H9 (cell line): ENCODE measurements around the gene CAMK2G. TPM values are rescaled to one million over a fixed set of nuclear protein-coding genes. Genes with fewer than 3 reads are reported as not detected.
"Not testable (repeated sequence)": the region's sequence is repeated elsewhere in the genome, so short reads cannot be mapped to it uniquely, and the experiment has no call there.

Source experiments
- DNase-seq: peaks from one replicate; pipeline ENCODE4 v3.0.0-alpha.2; 2017
- H2AFZ ChIP-seq: one replicate; pipeline ENCODE4 v1.6.1; 2013; ENCODE audit warnings: mild to moderate bottlenecking, low read length, control low read depth, moderate library complexity
- H2AK5ac ChIP-seq: 2 replicates; pipeline ENCODE4 v1.6.1; 2013; ENCODE audit warnings: low read length, control low read depth, mixed read lengths; ENCODE audit not compliant: insufficient read length
- H2BK120ac ChIP-seq: one replicate; pipeline ENCODE4 v1.6.1; 2013; ENCODE audit warnings: low read depth, mild to moderate bottlenecking, low read length, control low read depth, inconsistent platforms; ENCODE audit not compliant: poor library complexity, severe bottlenecking
- H2BK12ac ChIP-seq: 2 replicates; pipeline ENCODE4 v1.6.1; 2013; ENCODE audit warnings: low read length, control low read depth, mixed read lengths, low read depth; ENCODE audit not compliant: insufficient read length
- H2BK15ac ChIP-seq: 2 replicates; pipeline ENCODE4 v1.6.1; 2013; ENCODE audit warnings: low read depth, low read length, control low read depth
- H2BK20ac ChIP-seq: one replicate; pipeline ENCODE4 v1.6.1; 2013; ENCODE audit warnings: low read depth, mild to moderate bottlenecking, low read length, control low read depth, inconsistent platforms; ENCODE audit not compliant: poor library complexity, severe bottlenecking
- H2BK5ac ChIP-seq: 2 replicates; pipeline ENCODE4 v1.6.1; 2013; ENCODE audit warnings: low read length, control low read depth, mixed read lengths; ENCODE audit not compliant: insufficient read length
- H3K14ac ChIP-seq: 2 replicates; pipeline ENCODE4 v1.6.1; 2013; ENCODE audit warnings: low read length, control low read depth; ENCODE audit not compliant: insufficient read depth
- H3K18ac ChIP-seq: 2 replicates; pipeline ENCODE4 v1.6.1; 2013; ENCODE audit warnings: low read depth, mild to moderate bottlenecking, mixed read lengths, low read length, control low read depth; ENCODE audit not compliant: insufficient read length
- H3K23ac ChIP-seq: 2 replicates; pipeline ENCODE4 v1.6.1; 2013; ENCODE audit warnings: low read length, control low read depth, mixed read lengths, low read depth; ENCODE audit not compliant: insufficient read length
- H3K23me2 ChIP-seq: 2 replicates; pipeline ENCODE4 v1.6.1; 2013; ENCODE audit warnings: low read depth, mild to moderate bottlenecking, mixed read lengths, low read length, control low read depth; ENCODE audit not compliant: insufficient read length, poor library complexity, severe bottlenecking
- H3K27ac ChIP-seq: 2 replicates; pipeline ENCODE4 v1.5.1; 2013; ENCODE audit warnings: low read length, control low read depth, mixed read lengths, low read depth; ENCODE audit not compliant: insufficient read length
- H3K27me3 ChIP-seq: 2 replicates; pipeline ENCODE4 v1.6.1; 2013; ENCODE audit warnings: low read length, control low read depth, inconsistent platforms; ENCODE audit not compliant: insufficient read depth
- H3K4ac ChIP-seq: 2 replicates; pipeline ENCODE4 v1.6.1; 2013; ENCODE audit warnings: low read depth, mild to moderate bottlenecking, control low read depth, inconsistent platforms, low read length, moderate library complexity
- H3K4me1 ChIP-seq: 2 replicates; pipeline ENCODE4 v1.6.1; 2013; ENCODE audit warnings: low read length, control low read depth, inconsistent platforms; ENCODE audit not compliant: insufficient read depth
- H3K4me2 ChIP-seq: 2 replicates; pipeline ENCODE4 v1.6.1; 2013; ENCODE audit warnings: low read length, control low read depth, mixed read lengths; ENCODE audit not compliant: insufficient read length, insufficient read depth
- H3K56ac ChIP-seq: 2 replicates; pipeline ENCODE4 v1.6.1; 2013; ENCODE audit warnings: low read depth, mild to moderate bottlenecking, mixed read lengths, low read length, control low read depth; ENCODE audit not compliant: insufficient read length
- H3K79me1 ChIP-seq: 2 replicates; pipeline ENCODE4 v1.6.1; 2013; ENCODE audit warnings: low read depth, mild to moderate bottlenecking, moderate library complexity, low read length, control low read depth, inconsistent platforms; ENCODE audit not compliant: insufficient read depth, poor library complexity, severe bottlenecking
- H3K79me2 ChIP-seq: 2 replicates; pipeline ENCODE4 v1.6.1; 2013; ENCODE audit warnings: low read length, control low read depth, inconsistent platforms; ENCODE audit not compliant: insufficient read depth
- H3K9ac ChIP-seq: 2 replicates; pipeline ENCODE4 v1.6.1; 2013; ENCODE audit warnings: low read length, control low read depth, mixed read lengths; ENCODE audit not compliant: insufficient read length; ENCODE audit errors: extremely low read depth
- H3K9me3 ChIP-seq: one replicate; pipeline ENCODE4 v1.6.1; 2013; ENCODE audit warnings: low read depth, low read length, inconsistent platforms; ENCODE audit not compliant: control insufficient read depth
- H3T11ph ChIP-seq: one replicate; pipeline ENCODE4 v1.6.1; 2013; ENCODE audit warnings: mild to moderate bottlenecking, low read length, control low read depth, inconsistent platforms
- H4K20me1 ChIP-seq: one replicate; pipeline ENCODE4 v1.6.1; 2013; ENCODE audit not compliant: control insufficient read depth, insufficient read length, insufficient read depth
- H4K5ac ChIP-seq: 2 replicates; pipeline ENCODE4 v1.6.1; 2013; ENCODE audit warnings: low read depth, mild to moderate bottlenecking, mixed read lengths, low read length, control low read depth; ENCODE audit not compliant: insufficient read length
- H4K8ac ChIP-seq: replicated peaks from 2 replicates; pipeline ENCODE4 v1.6.1; 2013; ENCODE audit warnings: low read length, control low read depth, mixed read lengths, low read depth; ENCODE audit not compliant: insufficient read length
- H4K91ac ChIP-seq: 2 replicates; pipeline ENCODE4 v1.6.1; 2013; ENCODE audit warnings: low read depth, mild to moderate bottlenecking, moderate library complexity, mixed read lengths, low read length, control low read depth; ENCODE audit not compliant: insufficient read length
- H3K27ac Mint-ChIP-seq, 3 experiments: 2 replicates in 2 of 3; 3 replicates in 1 of 3; pipeline ENCODE4 v1.8.0; 2020 to 2021; ENCODE audit warnings: mixed read lengths in 3 of 3, mild to moderate bottlenecking in 1 of 3, moderate library complexity in 1 of 3
- H3K27me3 Mint-ChIP-seq: 2 replicates; pipeline ENCODE4 v1.8.0; 2021; ENCODE audit warnings: low read depth, mild to moderate bottlenecking, moderate library complexity, mixed read lengths
- H3K36me3 Mint-ChIP-seq, 3 experiments: 2 replicates in 2 of 3; 3 replicates in 1 of 3; pipeline ENCODE4 v1.8.0; 2020 to 2021; ENCODE audit warnings: low read depth in 3 of 3, mixed read lengths in 3 of 3; ENCODE audit not compliant: insufficient read depth in 1 of 3
- H3K4me1 Mint-ChIP-seq, 2 experiments: 2 replicates each; pipeline ENCODE4 v1.8.0; 2020; ENCODE audit warnings: mixed read lengths in 2 of 2
- H3K4me3 Mint-ChIP-seq, 2 experiments: 2 replicates in 1 of 2; 3 replicates in 1 of 2; pipeline ENCODE4 v1.8.0; 2020 to 2021; ENCODE audit warnings: mild to moderate bottlenecking in 2 of 2, mixed read lengths in 2 of 2, moderate library complexity in 1 of 2
- H3K9me3 Mint-ChIP-seq, 2 experiments: 2 replicates in 1 of 2; 3 replicates in 1 of 2; pipeline ENCODE4 v1.8.0; 2020; ENCODE audit warnings: mild to moderate bottlenecking in 2 of 2, mixed read lengths in 2 of 2, moderate library complexity in 1 of 2
- WGBS: extraction: QIAGEN DNeasy Blood & Tissue Kit; methylation state at CpG from one replicate; pipeline ENCODE4 v1.1.7; 2013; ENCODE audit warnings: missing lambda C conversion rate, low lambda C conversion rate, mixed read lengths; ENCODE audit not compliant: insufficient read length; ENCODE audit errors: extremely low coverage; 5-methylcytosine and 5-hydroxymethylcytosine counted together
- total RNA-seq: library from RNA; stranded (reverse); gene quantifications from 2 replicates; pipeline ENCODE4 v1.2.1, GENCODE V29; 2021

The CAMK2G gene
- total RNA-seq, 1 experiment from 2014 or later, result 31.8 TPM

GRCh38 chr10:73795491-73795890 is 78.9 kb downstream of the CAMK2G start:
- no CpG with 5 or more reads among the region's 10 CpGs for WGBS

More at GRCh38 chr10:73795491-73795890, 78.9 kb downstream of the CAMK2G start:
- not testable (repeated sequence) for H3K79me1 ChIP-seq, H4K8ac ChIP-seq, H3K4me1 ChIP-seq, H2BK12ac ChIP-seq, H4K5ac ChIP-seq, H2BK20ac ChIP-seq, H3K27ac Mint-ChIP-seq, H3K4me2 ChIP-seq, H3K79me2 ChIP-seq, H3K4ac ChIP-seq, H3K9me3 ChIP-seq, H2AK5ac ChIP-seq, H3K4me1 Mint-ChIP-seq, H3K27ac ChIP-seq, H3K9me3 Mint-ChIP-seq, H4K20me1 ChIP-seq, H4K91ac ChIP-seq, H2AFZ ChIP-seq, H3K56ac ChIP-seq, H3K14ac ChIP-seq, H3K4me3 Mint-ChIP-seq, H3T11ph ChIP-seq, H3K18ac ChIP-seq, H3K23me2 ChIP-seq, H2BK15ac ChIP-seq, H2BK120ac ChIP-seq, H3K27me3 Mint-ChIP-seq, H3K23ac ChIP-seq, H3K27me3 ChIP-seq, H2BK5ac ChIP-seq, DNase-seq, H3K9ac ChIP-seq
- H3K36me3 Mint-ChIP-seq, result peaks cover 21 to 74% (median 41%) of the 10 kb centered on the region in 3 experiments; a peak in 6 of 7 replicates
